Endothelial cell of umbilical vein (primary cell): ENCODE measurements around the gene DIS3L2. TPM values are rescaled to one million over a fixed set of nuclear protein-coding genes. Genes with fewer than 3 reads are reported as not detected.

ENCODE experiments used
- BruUV-seq: library from RNA; stranded (reverse); fragments of 400-500 nt; replicated peaks from 2 replicates; lab custom pipeline; 2021; lab: Mats Ljungman, UMichigan
- CTCF ChIA-PET: fragments of 300-600, 350-600 bp; sonication (Branson Sonifier 250); formaldehyde crosslinking; loops from one replicate; lab custom pipeline; 2021; ENCODE audit warnings: antibody characterized with exemption, inconsistent platforms; lab: Charles Lee
- POLR2A ChIA-PET: fragments of 300-600, 350-600 bp; sonication (Branson Sonifier 250); formaldehyde crosslinking; loops from one replicate; lab custom pipeline; 2021; ENCODE audit warnings: antibody characterized with exemption, inconsistent platforms; lab: Charles Lee
- DNase-seq: peaks from one replicate; pipeline ENCODE4 v3.0.0-alpha.2; 2011; ENCODE audit warnings: low read depth, low spot score
- FAIRE-seq: peaks from 2 replicates; lab custom pipeline; 2011; peaks lifted over from hg19 to GRCh38; lab: Jason Lieb, UNC
- H2AFZ ChIP-seq: 2 replicates; pipeline ENCODE4 v1.6.0; 2012; ENCODE audit warnings: low read depth, low read length, control low read depth, inconsistent platforms
- H3K27ac ChIP-seq: 2 replicates; pipeline ENCODE4 v1.5.1; 2011; ENCODE audit warnings: low read depth, mild to moderate bottlenecking, control low read depth, low read length, moderate library complexity; ENCODE audit not compliant: insufficient read depth
- H3K27me3 ChIP-seq, 2 experiments: 2 replicates each; pipeline versions ENCODE4 v1.6.0 to v1.6.1; 2011; ENCODE audit warnings: low read length in 2 of 2, mixed read lengths in 1 of 2; ENCODE audit not compliant: control insufficient read depth in 2 of 2, insufficient read depth in 2 of 2
- H3K36me3 ChIP-seq, 2 experiments: 2 replicates in 1 of 2; 3 replicates in 1 of 2; pipeline ENCODE4 v1.5.1; 2011; ENCODE audit warnings: low read length in 2 of 2, mild to moderate bottlenecking in 1 of 2, moderate library complexity in 1 of 2; ENCODE audit not compliant: control insufficient read depth in 2 of 2, insufficient read depth in 2 of 2; ENCODE audit errors: extremely low read depth in 1 of 2
- H3K4me1 ChIP-seq: 3 replicates; pipeline ENCODE4 v1.5.1; 2011; ENCODE audit warnings: mild to moderate bottlenecking, low read length; ENCODE audit not compliant: control insufficient read depth, insufficient read depth; ENCODE audit errors: extremely low read depth
- H3K4me2 ChIP-seq: 2 replicates; pipeline ENCODE4 v1.6.1; 2011; ENCODE audit warnings: low read length, control low read depth, mixed read lengths; ENCODE audit not compliant: insufficient read depth
- H3K4me3 ChIP-seq, 3 experiments: fragments of 200-600 bp in 1 of 3; sonication (generic), shearing (Covaris generic) in 1 of 3; replicated peaks in 1 of 3; 2 replicates each; pipeline ENCODE4 v1.5.1; 2011 to 2016; ENCODE audit warnings: control low read depth in 3 of 3, low read length in 3 of 3, mild to moderate bottlenecking in 2 of 3, inconsistent platforms in 1 of 3, low read depth in 1 of 3, moderate library complexity in 1 of 3; ENCODE audit not compliant: insufficient read depth in 1 of 3
- H3K79me2 ChIP-seq: 2 replicates; pipeline ENCODE4 v1.6.0; 2012; ENCODE audit warnings: low read length, inconsistent platforms; ENCODE audit not compliant: control insufficient read depth, insufficient read depth
- H3K9ac ChIP-seq: replicated peaks from 2 replicates; pipeline ENCODE3; 2011; ENCODE audit warnings: low read length, control low read depth; ENCODE audit not compliant: insufficient read depth; ENCODE audit errors: extremely low read depth
- H3K9me1 ChIP-seq: replicated peaks from 3 replicates; pipeline ENCODE4 v1.6.0; 2011; ENCODE audit warnings: mild to moderate bottlenecking, low read length; ENCODE audit not compliant: control insufficient read depth, insufficient read depth; ENCODE audit errors: extremely low read depth
- H3K9me3 ChIP-seq: replicated peaks from 2 replicates; pipeline ENCODE4 v1.5.1; 2012; ENCODE audit warnings: low read length, inconsistent platforms; ENCODE audit not compliant: control insufficient read depth, insufficient read depth
- H4K20me1 ChIP-seq: replicated peaks from 2 replicates; pipeline ENCODE3; 2011; ENCODE audit warnings: mild to moderate bottlenecking, low read length; ENCODE audit not compliant: control insufficient read depth, insufficient read depth; ENCODE audit errors: extremely low read depth
- CTCF ChIP-seq, 2 donors: IDR thresholded peaks; 1 replicate in 1 of 2; 2 replicates in 1 of 2; pipeline ENCODE4 v1.5.1; 2011; ENCODE audit warnings: low read length in 2 of 2, mild to moderate bottlenecking in 2 of 2, moderate library complexity in 2 of 2, control low read depth in 1 of 2, inconsistent platforms in 1 of 2, low read depth in 1 of 2; ENCODE audit not compliant: insufficient read depth in 1 of 2; ENCODE audit errors: extremely low read depth in 1 of 2
- EZH2 ChIP-seq: IDR thresholded peaks from 2 replicates; pipeline ENCODE4 v1.6.1; 2012; ENCODE audit warnings: borderline replicate concordance, low read depth, mild to moderate bottlenecking, moderate library complexity, low read length, inconsistent platforms; ENCODE audit not compliant: severe bottlenecking
- GATA2 ChIP-seq: IDR thresholded peaks from 2 replicates; pipeline ENCODE4 v1.7.0; 2011; ENCODE audit warnings: low read depth, mild to moderate bottlenecking, moderate library complexity, mixed read lengths, low read length; ENCODE audit not compliant: insufficient read length, insufficient read depth
- JUN ChIP-seq: IDR thresholded peaks from 2 replicates; pipeline ENCODE4 v1.6.1; 2011; ENCODE audit warnings: borderline replicate concordance, low read depth; ENCODE audit not compliant: insufficient read length, insufficient read depth
- MAX ChIP-seq: IDR thresholded peaks from 2 replicates; pipeline ENCODE4 v1.6.1; 2011; ENCODE audit not compliant: insufficient read depth, insufficient read length
- MYC ChIP-seq: IDR thresholded peaks from one replicate; pipeline ENCODE4 v1.6.1; 2011; ENCODE audit warnings: mild to moderate bottlenecking, low read depth, low read length
- POLR2A ChIP-seq: IDR thresholded peaks from 2 replicates; pipeline ENCODE4 v1.6.1; 2012; ENCODE audit warnings: low read depth, mild to moderate bottlenecking, control low read depth, low read length
- POLR2AphosphoS5 ChIP-seq: IDR thresholded peaks from 2 replicates; pipeline ENCODE4 v1.6.1; 2012; ENCODE audit warnings: low read depth, mild to moderate bottlenecking, control low read depth, low read length, moderate library complexity; ENCODE audit not compliant: insufficient read depth
- dilution Hi-C: fragments of 300-500 bp; cut with MboI; formaldehyde crosslinking; loops from one replicate; pipeline ENCODE4 v1.15.0; 2019; ENCODE audit warnings: low sequenced_read_pairs; ENCODE audit not compliant: extremely low pct_ligation_motif_present
- intact Hi-C: fragments of 100-400 bp; cut with micrococcal nuclease; formaldehyde crosslinking; loops from one replicate; pipeline ENCODE4 v1.10.0; 2022
- polyA plus RNA-seq, 4 experiments: library from polyadenylated mRNA; depleted of rRNA in 3 of 4; stranded (reverse) in 3 of 4; unstranded in 1 of 4; fragments of >200 nt; gene quantifications; 2 replicates each; pipeline versions ENCODE4 v1.2.1 to v1.2.3, GENCODE V29; 2011 to 2012; ENCODE audit warnings: missing spikeins in 1 of 4
- total RNA-seq: library from RNA; stranded (reverse); gene quantifications from 2 replicates; pipeline ENCODE4 v1.2.3, GENCODE V29; 2021

DIS3L2 gene
- total and polyA plus RNA-seq, 2 donors (not counting 3 experiments of a cell fraction or from before 2014, with no cell fraction given) = 14.6 to 31.2 TPM

- Histone ChIP-seq H2AFZ (no peak overlapping the region), H4K20me1 (no peaks in the 10 kb centered on the region), H3K36me3 (no peaks in the 10 kb centered on the region), H3K9me1 (no peaks in the 10 kb centered on the region), H3K27me3 (no peaks in the 10 kb centered on the region), H3K27ac (no peak overlapping the region), H3K9ac (no peak overlapping the region), H3K79me2 (peaks cover 21% of the 10 kb centered on the region), H3K4me1 (no peaks in the 10 kb centered on the region), H3K4me3 (no peak overlapping the region), H3K9me3 (no peaks in the 10 kb centered on the region), H3K4me2 (no peak overlapping the region)
- intact Hi-C loops = no loop called here
- FAIRE-seq (no peak), DNase-seq (no peak)
- no TSS peak for BruUV-seq
- ChIA-PET POLR2A (no interaction called here), CTCF (interaction anchor here (0.8 to 1.2 kb wide), 3 partner anchors 12 to 171 kb away, joined by 3 read pairs; no protein-coding TSS in a partner anchor)
- dilution Hi-C loops = no loop called here
- no peak for TF ChIP-seq CTCF (IDR thresholded peaks at IDR 0.05; ENCODE audit: extremely low read depth in 1 of 2, insufficient read depth in 1 of 2, low read depth in 1 of 2, low read length in 2 of 2)
- TF ChIP-seq POLR2A = no peak
- TF ChIP-seq JUN = no peak
- TF ChIP-seq MYC = no peak
- no peak for TF ChIP-seq EZH2
- no peak for TF ChIP-seq MAX
- TF ChIP-seq GATA2 = no peak
- TF ChIP-seq POLR2AphosphoS5 = no peak
These were observed 8.9 kb downstream of the DIS3L2 start for GRCh38 chr2:231970461-231970860.
